ENCODE data around the gene MRC1. TPM values are rescaled to one million over a fixed set of nuclear protein-coding genes. Genes with fewer than 3 reads are reported as not detected.
A peak's percentile ranks its signal among the peaks of the same experiment; 100 is the strongest.

The MRC1 gene
- total RNA-seq, 1 donor from 2014 or later = 0.07 TPM

DNA sequence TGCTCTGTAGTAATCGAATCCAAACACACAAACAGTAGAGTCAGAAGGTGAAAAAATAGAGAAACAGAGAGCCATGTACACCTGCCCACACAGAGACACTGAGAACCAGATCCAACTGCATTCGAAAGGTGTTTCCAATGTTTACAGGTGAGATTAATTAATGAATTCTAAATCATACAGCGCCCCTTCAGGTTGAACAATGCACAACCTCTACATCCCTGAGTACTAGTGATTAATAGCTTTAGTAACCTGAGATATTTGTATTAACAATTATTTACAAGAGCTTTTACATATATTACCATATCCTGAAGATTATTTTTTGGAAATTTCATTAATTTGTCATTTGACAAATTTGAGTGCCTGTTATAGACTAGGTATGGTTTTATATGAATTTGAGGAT, 7.6 kb upstream of the MRC1 start:
- Histone ChIP-seq H3K4me3 (ENCODE audit: insufficient read depth, low read depth, low read length) (no peak overlapping the region), H3K4me1 (ENCODE audit: insufficient read depth, low read length) (no peaks in the 10 kb centered on the region), H3K27ac (ENCODE audit: low read depth, low read length) (no peak overlapping the region), H3K9me3 (ENCODE audit: insufficient read depth, low read depth, low read length) (no peaks in the 10 kb centered on the region), H3K27me3 (ENCODE audit: insufficient read depth, low read length) (no peaks in the 10 kb centered on the region), H4K20me1 (ENCODE audit: insufficient read depth, low read length) (no peaks in the 10 kb centered on the region), H3K36me3 (ENCODE audit: insufficient read depth, low read length) (no peaks in the 10 kb centered on the region), H3K79me2 (ENCODE audit: insufficient read depth, low read length) (no peaks in the 10 kb centered on the region), H3K9ac (ENCODE audit: low read length) (no peak overlapping the region), H2AFZ (ENCODE audit: low read depth, low read length) (no peak overlapping the region), H3K4me2 (ENCODE audit: low read length) (no peak overlapping the region)
- no peak for TF ChIP-seq EZH2 (IDR thresholded peaks at IDR 0.05; ENCODE audit: insufficient read depth, low read length)
- TF ChIP-seq CTCF (IDR thresholded peaks at IDR 0.05; ENCODE audit: insufficient read depth, low read depth, low read length) = no peak
- H3K4me3 Mint-ChIP-seq (ENCODE audit: unreplicated experiment) = no peak overlapping the region
- DNase-seq (ENCODE audit: low read depth) (no peak), FAIRE-seq (no peak)
- H3K4me1 Mint-ChIP-seq (ENCODE audit: low read depth, unreplicated experiment) = no peaks in the 10 kb centered on the region
- H3K9me3 Mint-ChIP-seq (ENCODE audit: unreplicated experiment) = peaks cover 3% of the 10 kb centered on the region
- no peaks in the 10 kb centered on the region for H3K36me3 Mint-ChIP-seq (ENCODE audit: low read depth, unreplicated experiment)
- no peaks in the 10 kb centered on the region for H3K27me3 Mint-ChIP-seq (ENCODE audit: low read depth, unreplicated experiment)
- H3K27ac Mint-ChIP-seq (ENCODE audit: unreplicated experiment) = no peak overlapping the region

DNA sequence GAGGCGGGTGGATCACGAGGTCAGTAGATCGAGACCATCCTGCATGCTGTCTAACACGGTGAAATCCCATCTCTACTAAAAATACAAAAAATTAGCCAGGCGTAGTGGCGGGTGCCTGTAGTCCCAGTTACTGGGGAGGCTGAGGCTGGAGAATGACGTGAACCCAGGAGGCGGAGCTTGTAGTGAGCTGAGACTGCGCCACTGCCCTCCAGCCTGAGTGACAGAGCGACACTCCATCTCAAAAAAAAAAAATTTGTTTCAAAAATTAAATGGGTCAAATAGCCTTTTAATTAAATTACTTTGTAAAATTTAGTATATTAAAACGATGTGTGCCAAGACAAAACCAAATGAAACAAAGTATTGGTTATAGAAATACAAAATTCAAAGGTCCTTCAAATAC, 6.8 kb upstream of the MRC1 start:
- Histone ChIP-seq H3K27ac (ENCODE audit: low read depth, low read length) (no peak overlapping the region), H2AFZ (ENCODE audit: low read depth, low read length) (no peak overlapping the region), H3K9me3 (ENCODE audit: insufficient read depth, low read depth, low read length) (no peaks in the 10 kb centered on the region), H3K27me3 (ENCODE audit: insufficient read depth, low read length) (no peaks in the 10 kb centered on the region), H3K4me1 (ENCODE audit: insufficient read depth, low read length) (no peaks in the 10 kb centered on the region), H3K36me3 (ENCODE audit: insufficient read depth, low read length) (no peaks in the 10 kb centered on the region), H3K4me2 (ENCODE audit: low read length) (no peak overlapping the region), H3K9ac (ENCODE audit: low read length) (no peak overlapping the region), H4K20me1 (ENCODE audit: insufficient read depth, low read length) (no peaks in the 10 kb centered on the region), H3K79me2 (ENCODE audit: insufficient read depth, low read length) (no peaks in the 10 kb centered on the region), H3K4me3 (ENCODE audit: insufficient read depth, low read depth, low read length) (no peak overlapping the region)
- DNase-seq (ENCODE audit: low read depth) (no peak), FAIRE-seq (no peak)
- TF ChIP-seq CTCF (IDR thresholded peaks at IDR 0.05; ENCODE audit: insufficient read depth, low read depth, low read length) (no peak), EZH2 (IDR thresholded peaks at IDR 0.05; ENCODE audit: insufficient read depth, low read length) (no peak)
- Mint-ChIP-seq H3K27me3 (ENCODE audit: low read depth, unreplicated experiment) (no peaks in the 10 kb centered on the region), H3K36me3 (ENCODE audit: low read depth, unreplicated experiment) (no peaks in the 10 kb centered on the region), H3K27ac (ENCODE audit: unreplicated experiment) (no peak overlapping the region), H3K4me3 (ENCODE audit: unreplicated experiment) (no peak overlapping the region), H3K9me3 (ENCODE audit: unreplicated experiment) (peaks cover 3% of the 10 kb centered on the region), H3K4me1 (ENCODE audit: low read depth, unreplicated experiment) (no peaks in the 10 kb centered on the region)

DNA sequence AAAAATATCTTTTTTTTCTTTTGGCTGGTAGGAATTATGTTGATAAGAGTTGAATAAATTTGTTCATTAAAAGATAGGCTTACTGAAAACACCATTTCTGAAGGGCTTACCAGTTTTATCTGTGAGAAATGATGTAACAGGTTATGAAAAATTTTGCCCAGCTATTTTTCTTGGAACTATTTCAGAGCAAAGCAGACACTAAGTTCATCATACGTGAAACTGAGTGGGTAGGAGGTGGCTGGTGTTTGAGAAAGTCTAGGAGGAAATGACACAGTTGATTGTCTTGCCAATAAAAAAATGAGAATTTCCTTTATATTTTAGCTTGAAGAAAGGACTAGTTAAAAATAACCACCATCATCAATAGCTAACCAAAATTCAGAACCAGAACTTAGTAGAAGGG, 6.2 kb upstream of the MRC1 start:
- no peak overlapping the region for H3K27ac Mint-ChIP-seq (ENCODE audit: unreplicated experiment)
- H3K9me3 Mint-ChIP-seq (ENCODE audit: unreplicated experiment) = peaks cover 3% of the 10 kb centered on the region
- no peaks in the 10 kb centered on the region for H3K79me2 ChIP-seq (ENCODE audit: insufficient read depth, low read length)
- peak; percentile 27 for DNase-seq (ENCODE audit: low read depth)
- H3K36me3 Mint-ChIP-seq (ENCODE audit: low read depth, unreplicated experiment) = no peaks in the 10 kb centered on the region
- H3K4me1 ChIP-seq (ENCODE audit: insufficient read depth, low read length) = no peaks in the 10 kb centered on the region
- no peaks in the 10 kb centered on the region for H3K9me3 ChIP-seq (ENCODE audit: insufficient read depth, low read depth, low read length)
- TF ChIP-seq EZH2 (IDR thresholded peaks at IDR 0.05; ENCODE audit: insufficient read depth, low read length) (no peak), CTCF (IDR thresholded peaks at IDR 0.05; ENCODE audit: insufficient read depth, low read depth, low read length) (no peak)
- no peaks in the 10 kb centered on the region for H3K36me3 ChIP-seq (ENCODE audit: insufficient read depth, low read length)
- no peak overlapping the region for H3K4me2 ChIP-seq (ENCODE audit: low read length)
- no peaks in the 10 kb centered on the region for H4K20me1 ChIP-seq (ENCODE audit: insufficient read depth, low read length)
- no peaks in the 10 kb centered on the region for H3K4me1 Mint-ChIP-seq (ENCODE audit: low read depth, unreplicated experiment)
- H3K9ac ChIP-seq (ENCODE audit: low read length) = no peak overlapping the region
- no peaks in the 10 kb centered on the region for H3K27me3 ChIP-seq (ENCODE audit: insufficient read depth, low read length)
- H3K4me3 ChIP-seq (ENCODE audit: insufficient read depth, low read depth, low read length) = no peak overlapping the region
- no peak overlapping the region for H3K27ac ChIP-seq (ENCODE audit: low read depth, low read length)
- H3K27me3 Mint-ChIP-seq (ENCODE audit: low read depth, unreplicated experiment) = no peaks in the 10 kb centered on the region
- FAIRE-seq = peak; percentile 26
- H2AFZ ChIP-seq (ENCODE audit: low read depth, low read length) = no peak overlapping the region
- no peak overlapping the region for H3K4me3 Mint-ChIP-seq (ENCODE audit: unreplicated experiment)
